ENCODE data around the gene CFDP1. TPM values are rescaled to one million over a fixed set of nuclear protein-coding genes. Genes with fewer than 3 reads are reported as not detected.

CFDP1 gene
- total RNA-seq, 1 donor from 2014 or later, result 59.7 TPM

- Histone ChIP-seq H3K36me3 (ENCODE audit: control insufficient read depth, insufficient read depth, low read length) (no peaks in the 10 kb centered on the region), H3K27me3 (ENCODE audit: control insufficient read depth, insufficient read depth, low read length) (no peaks in the 10 kb centered on the region), H3K4me3 (ENCODE audit: low read depth, low read length) (no peak overlapping the region)
- TF ChIP-seq CTCF (IDR thresholded peaks at IDR 0.05; ENCODE audit: insufficient read depth, low read length, poor library complexity, severe bottlenecking), result no peak
- no peak for DNase-seq (ENCODE audit: low read depth)
These were observed 50.2 kb downstream of the CFDP1 start for GRCh38 chr16:75383141-75383540.

DNA sequence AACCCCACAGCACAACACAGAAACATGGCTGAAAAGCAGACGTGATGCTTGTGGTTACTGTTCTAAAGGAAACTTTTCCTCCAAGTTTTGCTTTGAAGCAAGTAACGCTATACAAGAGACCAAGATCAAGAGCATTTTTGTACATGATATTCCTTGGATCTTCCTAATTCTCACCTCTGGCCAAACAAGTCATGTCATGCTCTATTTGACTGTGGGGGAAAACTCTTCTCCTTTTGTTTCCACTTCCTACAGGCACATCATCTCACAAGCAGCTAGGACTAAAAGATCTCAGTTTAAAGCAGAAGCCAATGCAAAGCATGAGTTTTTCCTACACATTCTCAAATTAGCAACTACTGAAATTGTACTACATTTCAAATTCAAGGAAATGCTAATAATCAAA, 50.7 kb downstream of the CFDP1 start:
- Histone ChIP-seq H3K36me3 (ENCODE audit: control insufficient read depth, insufficient read depth, low read length) (no peaks in the 10 kb centered on the region), H3K27me3 (ENCODE audit: control insufficient read depth, insufficient read depth, low read length) (no peaks in the 10 kb centered on the region), H3K4me3 (ENCODE audit: low read depth, low read length) (no peak overlapping the region)
- DNase-seq (ENCODE audit: low read depth), result no peak
- TF ChIP-seq CTCF (IDR thresholded peaks at IDR 0.05; ENCODE audit: insufficient read depth, low read length, poor library complexity, severe bottlenecking), result no peak

DNA sequence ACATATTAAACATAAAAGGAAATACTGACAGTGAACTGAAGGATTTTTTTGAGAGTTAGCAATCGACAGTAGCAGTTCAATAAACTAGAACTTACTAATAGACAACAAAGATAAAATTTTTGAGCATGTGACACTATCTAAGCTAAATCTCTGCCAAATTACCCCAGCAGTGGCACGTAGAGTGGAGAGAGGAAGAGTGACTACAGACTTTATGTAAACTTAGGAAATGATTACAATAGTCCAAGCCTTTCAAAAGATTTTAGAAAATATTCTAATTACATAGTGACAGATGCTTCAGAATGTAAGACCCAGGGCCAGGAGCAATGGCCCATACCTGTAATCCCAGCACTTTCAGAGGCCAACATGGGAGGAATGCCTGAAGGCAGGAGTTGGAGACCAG, 52.4 kb downstream of the CFDP1 start:
- no peaks in the 10 kb centered on the region for H3K27me3 ChIP-seq (ENCODE audit: control insufficient read depth, insufficient read depth, low read length)
- TF ChIP-seq CTCF (IDR thresholded peaks at IDR 0.05; ENCODE audit: insufficient read depth, low read length, poor library complexity, severe bottlenecking), result no peak
- no peaks in the 10 kb centered on the region for H3K36me3 ChIP-seq (ENCODE audit: control insufficient read depth, insufficient read depth, low read length)
- no peak overlapping the region for H3K4me3 ChIP-seq (ENCODE audit: low read depth, low read length)
- no peak for DNase-seq (ENCODE audit: low read depth)

- H3K36me3 ChIP-seq (ENCODE audit: control insufficient read depth, insufficient read depth, low read length), result no peaks in the 10 kb centered on the region
- DNase-seq (ENCODE audit: low read depth), result no peak
- no peaks in the 10 kb centered on the region for H3K27me3 ChIP-seq (ENCODE audit: control insufficient read depth, insufficient read depth, low read length)
- H3K4me3 ChIP-seq (ENCODE audit: low read depth, low read length), result no peak overlapping the region
- TF ChIP-seq CTCF (IDR thresholded peaks at IDR 0.05; ENCODE audit: insufficient read depth, low read length, poor library complexity, severe bottlenecking), result no peak
These were observed 53.1 kb downstream of the CFDP1 start for GRCh38 chr16:75379911-75380847.

- Histone ChIP-seq H3K4me3 (ENCODE audit: low read depth, low read length) (no peak overlapping the region), H3K36me3 (ENCODE audit: control insufficient read depth, insufficient read depth, low read length) (no peaks in the 10 kb centered on the region), H3K27me3 (ENCODE audit: control insufficient read depth, insufficient read depth, low read length) (no peaks in the 10 kb centered on the region)
- TF ChIP-seq CTCF (IDR thresholded peaks at IDR 0.05; ENCODE audit: insufficient read depth, low read length, poor library complexity, severe bottlenecking), result no peak
- no peak for DNase-seq (ENCODE audit: low read depth)
These were observed 54.0 kb downstream of the CFDP1 start for GRCh38 chr16:75379339-75379738.

DNA sequence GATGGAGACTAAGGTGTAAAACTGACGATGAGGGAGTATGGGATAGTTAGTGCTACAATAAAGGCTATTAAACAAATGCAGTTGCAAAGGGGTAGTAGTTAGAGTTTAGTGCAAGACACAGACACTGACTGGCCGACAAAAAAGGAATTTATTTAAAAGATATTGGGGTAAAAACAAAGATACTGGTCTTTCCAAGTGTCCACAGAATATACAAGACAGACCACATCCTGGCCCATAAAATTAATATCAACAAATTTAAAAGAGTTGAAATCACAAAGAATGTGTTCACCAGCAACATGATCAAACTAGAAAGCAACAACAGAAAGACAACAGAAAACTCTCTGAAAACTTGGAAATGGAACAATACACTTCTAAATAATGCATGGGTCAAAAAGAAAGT, 54.7 kb downstream of the CFDP1 start:
- TF ChIP-seq CTCF (IDR thresholded peaks at IDR 0.05; ENCODE audit: insufficient read depth, low read length, poor library complexity, severe bottlenecking), result no peak
- DNase-seq (ENCODE audit: low read depth), result no peak
- H3K36me3 ChIP-seq (ENCODE audit: control insufficient read depth, insufficient read depth, low read length), result no peaks in the 10 kb centered on the region
- H3K4me3 ChIP-seq (ENCODE audit: low read depth, low read length), result no peak overlapping the region
- H3K27me3 ChIP-seq (ENCODE audit: control insufficient read depth, insufficient read depth, low read length), result no peaks in the 10 kb centered on the region

Data from kidney epithelial cell (primary cell).